ENCODE measurements around the gene INTS6.

The INTS6 gene, protein sequence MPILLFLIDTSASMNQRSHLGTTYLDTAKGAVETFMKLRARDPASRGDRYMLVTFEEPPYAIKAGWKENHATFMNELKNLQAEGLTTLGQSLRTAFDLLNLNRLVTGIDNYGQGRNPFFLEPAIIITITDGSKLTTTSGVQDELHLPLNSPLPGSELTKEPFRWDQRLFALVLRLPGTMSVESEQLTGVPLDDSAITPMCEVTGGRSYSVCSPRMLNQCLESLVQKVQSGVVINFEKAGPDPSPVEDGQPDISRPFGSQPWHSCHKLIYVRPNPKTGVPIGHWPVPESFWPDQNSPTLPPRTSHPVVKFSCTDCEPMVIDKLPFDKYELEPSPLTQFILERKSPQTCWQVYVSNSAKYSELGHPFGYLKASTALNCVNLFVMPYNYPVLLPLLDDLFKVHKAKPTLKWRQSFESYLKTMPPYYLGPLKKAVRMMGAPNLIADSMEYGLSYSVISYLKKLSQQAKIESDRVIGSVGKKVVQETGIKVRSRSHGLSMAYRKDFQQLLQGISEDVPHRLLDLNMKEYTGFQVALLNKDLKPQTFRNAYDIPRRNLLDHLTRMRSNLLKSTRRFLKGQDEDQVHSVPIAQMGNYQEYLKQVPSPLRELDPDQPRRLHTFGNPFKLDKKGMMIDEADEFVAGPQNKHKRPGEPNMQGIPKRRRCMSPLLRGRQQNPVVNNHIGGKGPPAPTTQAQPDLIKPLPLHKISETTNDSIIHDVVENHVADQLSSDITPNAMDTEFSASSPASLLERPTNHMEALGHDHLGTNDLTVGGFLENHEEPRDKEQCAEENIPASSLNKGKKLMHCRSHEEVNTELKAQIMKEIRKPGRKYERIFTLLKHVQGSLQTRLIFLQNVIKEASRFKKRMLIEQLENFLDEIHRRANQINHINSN

DNA sequence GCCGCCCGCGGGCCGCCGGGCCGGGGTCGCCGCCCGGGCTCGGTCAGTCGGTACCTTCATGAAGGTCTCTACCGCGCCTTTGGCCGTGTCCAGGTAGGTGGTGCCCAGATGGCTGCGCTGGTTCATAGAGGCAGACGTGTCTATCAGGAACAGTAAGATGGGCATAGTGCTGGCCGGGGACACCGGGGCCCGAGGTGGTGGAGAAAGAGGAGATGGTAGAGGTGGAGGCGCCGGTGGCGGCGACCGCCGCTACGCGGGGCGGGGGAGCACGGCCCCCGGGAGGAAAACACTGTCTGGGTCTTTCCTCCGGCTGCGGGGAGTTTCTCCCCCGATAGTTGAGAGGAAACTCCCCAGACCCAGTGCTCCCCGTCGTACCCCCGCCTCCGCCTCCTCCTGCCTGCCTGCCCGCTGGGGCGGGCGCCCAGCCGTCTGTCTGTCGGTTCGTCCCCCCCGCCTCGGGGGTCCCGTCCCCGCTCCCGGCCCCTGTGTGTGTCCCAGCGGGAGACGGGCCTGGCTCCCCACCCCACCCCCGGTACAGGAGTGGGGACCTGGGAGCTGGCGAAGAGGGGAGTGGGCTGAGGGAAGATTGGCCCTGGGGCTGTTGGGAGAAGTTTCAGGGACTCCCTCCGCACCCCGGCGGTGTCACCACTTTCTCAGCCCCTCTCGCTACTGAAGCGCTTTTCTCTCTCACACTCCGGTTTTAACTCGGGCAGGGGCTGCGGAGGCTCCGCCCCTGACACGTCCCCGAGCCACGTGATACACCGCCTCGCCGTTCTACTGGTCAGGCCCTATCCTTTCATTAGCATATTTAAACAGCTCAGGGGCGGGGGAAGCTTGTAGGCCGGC lies at the start of gene INTS6:
Gene INTS6 (minus strand): TSS at position 676 of the 846 bp plus-strand sequence. CDS start 511 bp downstream, at position 165.
- peak; percentile 96 for DNase-seq (ENCODE audit: low read depth)

DNA sequence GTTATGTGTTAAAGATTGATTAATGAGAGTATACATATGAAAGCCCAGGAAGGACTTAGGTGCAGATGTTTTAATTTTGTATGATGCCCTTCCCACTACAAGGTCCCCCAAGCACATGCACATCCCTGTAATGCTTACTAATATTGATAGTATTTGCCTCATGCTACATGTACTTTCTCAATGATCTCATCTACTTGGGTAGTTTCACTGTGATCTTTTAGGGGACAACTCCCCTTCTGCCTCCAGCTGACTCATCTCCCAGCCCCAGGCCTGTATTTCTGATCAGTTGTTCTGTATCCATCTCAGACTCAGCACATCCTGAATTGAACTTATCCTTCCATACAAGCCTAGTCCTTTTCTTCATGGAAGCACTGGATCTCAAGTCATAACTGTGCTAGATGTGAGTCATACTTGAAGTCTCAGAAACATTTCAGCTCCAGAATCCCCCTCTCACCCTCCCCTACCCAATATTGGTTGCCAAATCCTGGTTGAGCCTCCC lies 49.4 kb upstream of the INTS6 start:
- no peak for DNase-seq (ENCODE audit: low read depth)

DNA sequence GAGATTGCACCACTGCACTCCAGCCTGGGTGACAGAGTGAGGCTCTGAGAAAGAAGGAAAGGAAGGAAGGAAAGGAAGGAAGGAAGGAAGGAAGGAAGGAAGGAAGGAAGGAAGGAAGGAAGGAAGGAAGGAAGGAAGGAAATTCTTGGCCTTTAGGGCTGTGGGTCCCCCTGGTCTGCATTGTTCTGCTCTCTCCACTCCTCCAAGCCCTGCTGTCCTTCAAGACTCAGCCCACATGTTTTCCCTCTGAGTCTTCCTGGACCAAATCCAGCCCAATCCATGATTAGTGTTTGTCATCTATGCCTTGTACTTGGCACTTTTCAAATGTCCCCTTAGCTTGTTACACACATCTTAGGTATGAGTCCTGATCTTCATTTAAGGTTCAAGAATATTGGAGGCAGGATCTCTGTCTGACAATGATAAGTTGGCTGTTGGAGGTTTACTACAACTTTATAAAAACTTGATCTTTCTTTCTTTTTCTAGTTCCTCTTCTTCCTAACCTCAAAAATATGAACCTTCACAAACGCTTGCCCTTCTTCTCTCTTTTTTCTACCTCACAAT lies 48.8 kb upstream of the INTS6 start:
- DNase-seq (ENCODE audit: low read depth) = no peak

DNA sequence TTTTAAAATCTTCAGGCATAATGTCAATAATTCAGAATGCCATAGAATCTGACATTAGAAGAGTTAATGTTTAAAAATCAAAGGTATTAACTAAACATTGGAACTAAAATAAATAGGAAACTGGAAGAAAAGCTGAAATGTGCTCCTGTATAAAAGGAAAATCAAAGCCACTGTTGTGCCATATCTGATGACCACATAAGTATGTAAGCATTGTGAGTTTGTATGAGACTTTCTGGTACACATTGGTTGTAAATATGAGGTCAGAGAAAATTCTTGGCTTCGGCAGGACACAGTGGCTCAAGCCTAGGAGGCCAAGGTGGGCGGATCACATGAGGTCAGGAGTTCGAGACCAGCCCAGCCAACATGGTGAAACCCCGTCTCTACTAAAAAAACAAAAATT lies 48.3 kb upstream of the INTS6 start:
- no peak for DNase-seq (ENCODE audit: low read depth)

DNA sequence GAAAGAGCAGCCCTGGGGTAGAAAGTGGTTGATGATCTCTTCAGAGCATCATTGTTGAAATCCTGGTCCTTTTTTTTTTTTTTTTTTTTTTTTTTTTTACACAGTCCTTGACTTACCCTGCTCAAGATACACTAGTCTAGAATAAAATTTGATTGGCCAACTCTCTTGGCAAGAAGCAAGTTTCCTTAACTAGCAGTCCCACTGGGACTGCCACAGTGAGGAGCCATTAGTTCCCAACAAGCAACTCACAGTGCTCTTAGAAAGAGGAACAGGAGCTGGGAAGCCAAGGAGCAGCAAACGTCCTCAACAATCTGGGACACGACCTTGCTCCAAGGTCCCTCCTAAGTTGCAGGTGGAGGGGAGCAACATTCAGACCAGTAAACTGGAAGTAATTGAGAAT lies 47.9 kb upstream of the INTS6 start:
- no peak for DNase-seq (ENCODE audit: low read depth)

DNA sequence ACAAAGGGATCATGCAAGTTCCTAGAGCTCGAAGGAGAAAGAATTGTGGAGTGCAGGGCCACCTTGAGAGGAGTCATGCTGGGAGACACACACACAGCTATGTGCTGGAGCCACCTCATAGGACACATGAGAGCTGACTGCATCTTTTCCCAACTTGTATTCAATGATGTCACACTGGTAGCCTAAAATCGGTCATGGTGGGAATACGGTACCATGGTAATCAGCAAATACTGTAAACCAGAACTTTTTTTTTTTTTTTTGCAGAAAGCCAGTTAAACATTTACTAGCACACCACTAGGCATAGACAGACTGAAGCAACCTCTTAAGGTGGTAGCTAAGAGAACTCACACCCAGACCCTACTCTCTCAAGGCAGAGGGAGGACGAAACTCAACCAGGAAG lies 47.0 kb upstream of the INTS6 start:
- DNase-seq (ENCODE audit: low read depth) = no peak

DNA sequence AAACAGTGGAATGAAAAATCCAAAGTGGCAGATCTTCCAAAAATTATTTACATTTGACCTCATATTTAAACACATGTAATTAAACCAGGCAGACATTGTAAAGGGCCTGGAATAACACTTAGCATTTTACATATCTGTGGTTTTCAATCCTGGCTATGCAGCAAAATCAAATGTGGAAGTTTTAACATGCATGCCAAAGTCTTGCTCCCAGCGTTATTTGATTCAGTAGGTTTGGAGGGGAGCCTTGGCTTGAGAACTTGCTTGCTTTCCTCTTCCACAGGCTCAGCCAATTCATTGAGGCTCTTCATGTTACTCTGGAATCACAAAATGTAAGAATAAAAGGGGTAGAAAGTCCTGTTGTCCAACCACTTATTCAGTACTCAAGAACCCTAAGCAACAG lies 42.5 kb upstream of the INTS6 start:
- no peak for DNase-seq (ENCODE audit: low read depth)

DNA sequence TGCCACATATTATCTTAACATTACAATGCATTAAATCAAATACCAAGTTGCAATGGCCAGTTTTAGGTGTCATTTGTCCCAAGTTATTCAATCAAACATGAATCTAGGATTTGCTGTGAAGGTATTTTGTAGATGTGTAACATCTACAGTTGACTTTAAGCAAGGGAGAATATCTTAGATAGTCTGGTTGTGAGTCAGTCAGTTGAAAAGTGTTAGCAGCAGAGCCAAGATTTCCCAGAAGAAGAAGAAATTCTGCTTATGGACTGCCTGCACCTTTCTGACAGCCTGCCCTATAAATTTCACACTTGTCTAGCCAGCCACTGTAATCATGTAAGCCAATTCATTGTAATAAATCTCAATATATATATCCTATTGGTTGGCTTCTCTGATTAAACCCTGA lies 41.3 kb upstream of the INTS6 start:
- no peak for DNase-seq (ENCODE audit: low read depth)

DNA sequence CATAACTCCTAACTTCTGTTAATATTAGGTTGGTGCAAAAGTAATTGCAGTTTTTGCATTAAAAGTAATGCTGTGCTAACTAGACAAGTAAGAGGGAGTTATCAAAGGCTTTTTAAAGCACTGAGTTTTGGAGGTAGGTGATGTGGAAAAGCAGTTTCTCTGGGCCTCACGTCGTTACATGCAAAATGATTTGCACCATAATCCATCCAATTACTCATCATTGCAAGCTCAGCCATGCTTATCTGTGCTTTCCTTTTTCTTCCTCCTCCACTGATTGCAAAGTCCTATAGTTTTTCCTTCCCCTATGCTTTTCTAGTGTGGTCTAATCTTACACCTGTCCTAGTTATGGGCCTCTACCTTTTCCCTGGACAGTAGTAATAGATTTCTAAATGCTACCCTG lies 35.4 kb upstream of the INTS6 start:
- DNase-seq (ENCODE audit: low read depth) = no peak

DNA sequence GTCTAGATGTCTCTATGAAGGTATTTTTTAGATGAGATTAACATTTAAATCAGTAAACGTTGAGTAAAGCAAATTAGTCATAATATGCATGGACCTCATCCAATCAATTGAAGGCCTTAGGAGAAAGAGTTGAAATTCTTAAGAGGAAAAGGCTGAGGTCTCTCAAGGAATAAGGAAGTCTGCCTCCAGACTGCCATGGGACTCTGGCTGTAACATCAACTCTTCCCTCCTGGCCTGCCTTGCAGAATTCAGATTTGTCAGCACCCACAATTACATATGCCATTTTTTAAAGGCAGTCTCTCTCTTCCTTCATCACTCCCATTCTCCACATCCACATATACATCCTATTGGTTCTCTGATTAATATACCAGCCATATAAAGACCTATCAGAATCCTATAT lies 28.8 kb upstream of the INTS6 start:
- no peak for DNase-seq (ENCODE audit: low read depth)

DNA sequence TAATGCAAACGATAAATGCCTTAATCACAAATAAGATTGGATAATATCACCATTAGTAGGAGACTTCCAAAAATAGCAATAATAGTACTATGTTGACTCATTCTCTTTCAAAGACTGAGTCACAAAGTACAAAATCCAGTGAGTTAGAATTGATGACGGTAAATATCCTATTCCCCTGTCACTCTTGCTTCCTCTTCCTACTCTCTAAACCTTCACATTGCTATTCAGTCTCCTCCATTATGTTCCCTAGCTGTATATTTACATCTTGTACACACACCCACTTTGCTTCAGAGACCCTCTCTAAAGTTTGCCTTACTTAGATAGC lies 26.3 kb upstream of the INTS6 start:
- DNase-seq (ENCODE audit: low read depth) = no peak

DNA sequence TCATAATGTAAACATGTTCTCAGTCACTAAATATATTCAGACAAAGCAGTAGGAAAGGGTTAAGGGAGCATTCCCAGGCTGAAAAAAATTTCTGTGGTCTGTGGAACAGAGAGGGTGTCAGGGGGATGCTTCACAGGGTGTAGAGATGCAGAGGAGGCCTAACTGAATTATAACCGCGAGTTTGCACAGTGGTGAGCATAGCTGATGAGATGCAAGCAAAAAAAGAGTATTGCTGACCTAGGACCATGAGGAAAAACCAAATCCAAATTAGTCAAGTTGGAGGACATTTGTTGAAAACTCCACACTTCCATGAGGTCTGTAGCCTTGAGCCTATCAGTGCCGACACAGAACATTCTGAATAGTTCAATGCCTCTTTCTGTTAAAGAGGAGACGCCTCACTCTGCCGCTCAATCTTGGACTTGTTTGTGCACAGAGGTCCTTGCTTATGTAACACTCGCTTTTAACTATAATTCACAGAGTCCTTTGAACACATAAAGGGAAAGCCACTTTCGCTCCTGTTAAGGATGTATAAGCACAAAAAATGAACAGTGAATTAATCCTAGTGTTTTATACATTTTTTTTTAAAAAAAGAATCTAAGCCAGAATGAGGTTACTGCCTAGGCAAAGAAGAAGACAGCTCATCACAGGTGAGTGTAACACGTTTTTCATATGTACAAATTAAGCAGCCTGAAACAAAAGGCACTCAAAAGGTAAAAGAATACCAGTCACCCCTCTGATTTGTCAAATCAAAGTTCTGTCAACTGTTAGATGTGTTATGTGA lies 25.8 kb upstream of the INTS6 start:
- DNase-seq (ENCODE audit: low read depth) = no peak

DNA sequence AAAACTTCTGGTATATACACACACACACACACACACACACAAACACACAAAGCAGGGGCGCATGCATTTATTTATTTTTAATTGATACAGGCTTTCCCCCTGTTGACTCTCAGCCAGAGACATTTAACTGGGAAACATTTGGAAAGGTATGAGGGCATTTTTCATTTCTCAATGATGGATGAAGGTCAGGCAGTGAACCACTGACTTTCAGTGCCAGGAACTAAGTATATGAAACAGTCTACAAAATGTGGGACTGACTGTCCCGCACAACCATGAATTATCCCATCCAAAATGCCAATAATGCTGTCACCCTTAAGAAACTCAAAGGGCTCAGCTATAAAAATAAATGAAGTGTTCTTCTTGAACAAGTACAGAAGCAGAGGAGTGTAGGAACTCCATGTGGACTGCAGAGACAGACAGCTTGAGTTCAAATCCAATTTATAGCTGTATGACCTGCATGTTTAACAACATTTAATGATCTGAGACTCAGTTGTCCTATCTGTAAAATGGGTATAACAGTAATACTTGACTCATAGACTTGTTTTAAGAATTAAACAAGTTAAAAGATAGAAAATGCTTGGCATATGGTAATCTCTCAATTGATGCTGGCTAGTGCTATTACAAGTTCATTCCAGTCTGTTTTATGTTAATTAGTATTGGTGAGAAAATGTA lies 25.0 kb upstream of the INTS6 start:
- no peak for DNase-seq (ENCODE audit: low read depth)

DNA sequence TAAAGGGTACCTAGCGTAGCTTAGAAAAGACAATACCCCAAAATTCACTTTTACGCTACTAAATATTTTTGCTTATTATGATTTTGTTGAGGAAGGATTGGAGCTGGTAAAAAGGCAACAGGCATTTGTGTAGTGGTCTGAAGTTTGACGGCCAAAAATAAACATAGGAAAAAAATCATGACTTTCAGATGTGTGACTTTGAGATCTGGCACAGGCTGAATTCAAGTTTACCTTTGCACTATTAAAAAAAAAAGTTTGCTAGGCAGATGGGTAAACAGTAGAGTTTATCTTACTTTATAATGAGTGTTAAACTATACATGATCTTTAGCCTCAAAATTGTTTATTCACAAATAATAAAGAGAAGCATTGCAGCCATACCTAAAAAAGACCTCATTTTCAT lies 24.3 kb upstream of the INTS6 start:
- DNase-seq (ENCODE audit: low read depth) = no peak

DNA sequence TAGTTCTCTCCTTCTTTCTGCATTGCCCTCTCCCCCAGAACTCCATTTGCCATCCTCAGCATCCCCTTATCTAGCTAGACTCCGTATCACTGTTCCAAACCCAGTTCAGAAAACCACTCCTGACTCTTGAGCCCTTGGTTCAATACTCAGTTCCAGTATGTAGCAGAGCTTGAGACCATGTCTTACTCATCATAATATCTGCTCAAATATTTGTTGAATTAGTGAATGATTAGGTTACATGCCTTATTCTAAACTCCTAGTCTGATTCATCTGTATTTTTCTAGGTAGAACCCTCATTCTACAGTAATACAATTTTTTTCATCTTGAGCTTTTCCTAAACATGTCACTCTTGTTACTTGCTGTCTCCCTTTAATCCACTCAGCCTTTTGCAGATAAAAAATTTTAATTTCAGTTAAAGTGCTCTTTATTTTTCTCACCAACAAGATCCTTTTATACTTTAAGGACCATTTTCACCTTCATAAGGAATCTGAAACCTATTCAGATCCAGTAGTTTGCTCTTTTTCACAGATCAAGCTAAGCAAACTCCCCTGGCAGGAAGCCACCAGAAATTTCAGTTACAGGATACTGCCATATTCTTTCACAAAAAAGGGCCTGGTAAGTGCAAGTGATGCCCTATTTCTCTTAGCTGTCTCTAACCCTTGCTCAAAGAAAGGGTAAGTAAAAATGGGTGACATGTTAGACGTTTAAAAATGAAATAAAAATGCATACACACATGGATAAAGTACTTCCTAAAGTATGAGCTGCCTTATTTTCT lies 23.1 kb upstream of the INTS6 start:
- no peak for DNase-seq (ENCODE audit: low read depth)

DNA sequence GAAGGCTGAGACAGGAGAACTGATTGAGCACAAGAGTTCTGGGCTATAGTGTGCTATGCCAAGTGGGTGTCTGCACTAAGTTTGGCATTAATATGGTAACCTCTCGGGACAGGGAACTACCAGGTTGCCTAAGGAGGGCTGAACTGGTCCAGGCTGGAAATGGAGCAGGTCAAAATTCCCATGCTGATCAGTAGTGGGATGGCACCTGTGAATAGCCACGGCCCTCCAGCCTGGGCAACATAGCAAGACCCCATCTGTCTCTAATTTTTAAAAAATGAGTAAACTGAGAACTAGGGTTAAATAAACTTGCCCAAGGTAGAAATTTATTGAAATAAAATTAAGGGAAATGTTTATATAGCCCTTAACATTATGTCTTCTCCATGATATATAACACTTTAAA lies 17.0 kb upstream of the INTS6 start:
- DNase-seq (ENCODE audit: low read depth) = no peak

DNA sequence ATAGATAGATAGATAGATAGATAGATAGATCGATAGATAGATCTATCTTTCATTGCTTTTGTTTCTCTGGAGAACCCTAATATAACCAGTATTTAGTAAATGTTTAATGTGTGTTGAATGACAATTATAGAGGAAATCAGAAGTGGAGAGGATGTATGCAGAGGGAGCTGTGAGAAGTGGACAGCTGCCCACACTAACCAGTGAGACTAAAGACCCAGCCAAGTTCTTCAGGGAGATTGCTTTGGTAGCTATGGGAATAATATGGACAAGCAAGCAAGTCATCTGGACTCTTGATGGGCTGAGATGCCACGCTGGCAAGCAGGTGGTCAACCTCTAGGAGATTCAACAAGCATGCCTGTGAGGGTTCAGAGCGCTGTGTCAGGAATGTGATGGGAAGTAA lies 14.9 kb upstream of the INTS6 start:
- no peak for DNase-seq (ENCODE audit: low read depth)

DNA sequence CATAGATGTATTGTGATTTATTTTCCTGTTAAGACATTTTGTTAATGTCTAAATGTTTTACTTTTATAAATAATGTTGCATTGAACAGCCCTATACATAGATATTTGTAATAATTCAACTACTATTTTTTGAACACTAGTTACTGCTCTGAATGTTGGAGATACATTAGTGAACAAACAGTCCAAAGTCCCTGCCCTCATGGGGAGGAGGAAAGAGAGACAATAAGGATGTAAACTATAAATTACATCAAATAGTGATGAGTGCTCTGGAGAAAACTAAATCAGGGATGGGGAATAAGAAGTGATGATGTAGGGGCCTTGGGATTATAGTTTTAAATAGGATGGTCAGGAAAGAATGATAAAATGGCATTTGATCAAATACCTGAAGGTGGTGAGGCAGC lies 12.3 kb upstream of the INTS6 start:
- no peak for DNase-seq (ENCODE audit: low read depth)

DNA sequence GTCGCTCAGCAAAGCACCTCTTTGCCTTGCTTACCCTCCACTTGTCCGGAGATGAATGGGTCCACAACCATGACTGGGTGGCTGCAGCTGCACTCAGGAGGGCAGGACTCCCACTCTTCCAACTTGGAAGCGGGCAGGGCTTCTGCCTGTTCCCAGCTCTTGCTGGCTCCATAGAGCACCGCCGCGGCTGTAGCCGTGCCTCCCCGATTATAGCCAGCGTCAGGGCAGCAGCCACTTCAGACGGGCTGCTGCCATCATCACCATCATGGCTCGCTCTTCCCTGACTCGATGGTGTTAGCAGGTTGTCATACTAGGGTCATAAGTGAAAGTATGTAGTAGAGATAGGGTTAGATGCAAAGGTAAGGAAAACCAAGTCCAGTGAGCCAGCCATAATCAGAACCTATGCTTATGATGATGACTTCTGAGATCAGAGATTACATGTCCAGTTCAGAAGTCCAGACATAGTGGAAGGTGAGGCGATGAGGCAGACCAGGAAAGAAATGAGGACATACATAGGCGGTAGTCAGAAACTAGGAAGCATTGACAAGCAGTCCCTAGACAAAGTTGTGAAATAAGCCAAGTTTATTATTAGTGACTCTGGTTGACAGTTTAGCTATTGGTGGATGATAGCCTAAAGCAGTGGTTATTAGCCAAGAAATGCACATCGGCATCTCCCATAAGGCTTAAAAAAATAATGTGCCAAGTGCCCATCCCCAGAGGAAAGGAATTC lies 4.4 kb upstream of the INTS6 start:
- no peak for DNase-seq (ENCODE audit: low read depth)

Data from stimulated activated CD8-positive, alpha-beta memory T cell treated with anti-CD3 and anti-CD28 coated beads, Interleukin-12 subunit alpha, Interleukin-12 subunit beta, amount 100 ng/mL, for 4 hours (primary cell).